ENCODE measurements around the gene DNA2.

DNA sequence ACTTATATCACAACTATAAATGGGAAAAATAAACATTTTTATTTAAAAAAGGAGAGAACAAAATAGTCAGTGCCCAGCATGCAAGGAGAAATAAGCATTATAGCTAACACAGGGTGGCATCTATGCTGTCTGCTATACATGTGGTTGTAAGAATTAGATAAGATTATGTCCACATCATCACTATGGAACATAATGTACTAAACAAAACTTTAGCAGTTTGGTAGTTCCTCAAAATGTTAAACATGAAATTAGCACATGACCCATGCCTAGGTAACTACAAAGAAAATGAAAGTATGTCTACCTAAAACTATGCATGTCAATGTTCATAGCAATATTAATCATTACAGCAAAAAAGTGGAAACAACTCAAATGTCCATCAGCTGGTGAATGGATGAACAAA lies 36.0 kb downstream of the DNA2 start:
- TF ChIP-seq POLR2A (IDR thresholded peaks at IDR 0.05; ENCODE audit: low read length) (no peak), GATA1 (IDR thresholded peaks at IDR 0.05; ENCODE audit: low read depth, low read length) (no peak)

Measured in erythroblast (primary cell).